ENCODE measurements around the gene DDX43. TPM values are rescaled to one million over a fixed set of nuclear protein-coding genes. Genes with fewer than 3 reads are reported as not detected.

The DDX43 gene
- total and polyA plus RNA-seq, 2 experiments from 2014 or later = 0.07 TPM; not detected in 1

DNA sequence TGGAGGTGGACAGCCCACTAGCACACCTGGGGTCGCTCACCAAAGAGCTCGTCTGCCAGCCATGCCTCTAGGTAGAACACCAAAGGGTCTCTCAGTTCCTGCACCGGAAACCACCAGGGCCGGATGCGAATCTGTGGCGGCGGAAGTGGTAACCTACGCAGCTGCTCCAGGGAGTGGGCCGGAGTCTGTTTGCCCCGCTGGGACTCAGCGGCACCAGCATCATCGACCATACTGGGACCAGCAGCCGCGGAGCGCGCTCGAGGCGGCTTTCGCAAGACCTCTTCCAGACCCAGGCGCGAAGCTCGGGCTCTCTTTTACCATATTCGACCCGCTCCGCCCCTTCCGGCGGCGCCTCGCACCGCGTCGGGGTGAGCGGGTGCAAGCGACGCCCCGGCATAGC is 25.1 kb upstream of the DDX43 start, which contains the start of gene OOEP:
Gene OOEP (minus strand): TSS at position 335 of the 400 bp plus-strand sequence. CDS start 105 bp downstream, at position 230.
- Histone ChIP-seq H3K4me1 (ENCODE audit: insufficient read depth) (no peaks in the 10 kb centered on the region), H3K9me2 (replicated peaks; ENCODE audit: insufficient read depth) (no peaks in the 10 kb centered on the region), H3K9me3 (ENCODE audit: low read depth) (no peaks in the 10 kb centered on the region), H3K4me2 (no peak within 1 kb of the TSS), H3K36me3 (replicated peaks; ENCODE audit: insufficient read depth, low read depth) (no peaks in the 10 kb centered on the region), H2AFZ (no peak within 1 kb of the TSS), H4K20me1 (ENCODE audit: insufficient read depth, poor library complexity, severe bottlenecking) (no peaks in the 10 kb centered on the region), H3K27ac (no peak within 1 kb of the TSS), H3K4me3 (no peak within 1 kb of the TSS), H3K27me3 (no peaks in the 10 kb centered on the region), H3K79me2 (no peaks in the 10 kb centered on the region)
- TF ChIP-seq EZH2 (IDR thresholded peaks at IDR 0.05; ENCODE audit: borderline replicate concordance) = no peak
- TF ChIP-seq, protein P1, sequence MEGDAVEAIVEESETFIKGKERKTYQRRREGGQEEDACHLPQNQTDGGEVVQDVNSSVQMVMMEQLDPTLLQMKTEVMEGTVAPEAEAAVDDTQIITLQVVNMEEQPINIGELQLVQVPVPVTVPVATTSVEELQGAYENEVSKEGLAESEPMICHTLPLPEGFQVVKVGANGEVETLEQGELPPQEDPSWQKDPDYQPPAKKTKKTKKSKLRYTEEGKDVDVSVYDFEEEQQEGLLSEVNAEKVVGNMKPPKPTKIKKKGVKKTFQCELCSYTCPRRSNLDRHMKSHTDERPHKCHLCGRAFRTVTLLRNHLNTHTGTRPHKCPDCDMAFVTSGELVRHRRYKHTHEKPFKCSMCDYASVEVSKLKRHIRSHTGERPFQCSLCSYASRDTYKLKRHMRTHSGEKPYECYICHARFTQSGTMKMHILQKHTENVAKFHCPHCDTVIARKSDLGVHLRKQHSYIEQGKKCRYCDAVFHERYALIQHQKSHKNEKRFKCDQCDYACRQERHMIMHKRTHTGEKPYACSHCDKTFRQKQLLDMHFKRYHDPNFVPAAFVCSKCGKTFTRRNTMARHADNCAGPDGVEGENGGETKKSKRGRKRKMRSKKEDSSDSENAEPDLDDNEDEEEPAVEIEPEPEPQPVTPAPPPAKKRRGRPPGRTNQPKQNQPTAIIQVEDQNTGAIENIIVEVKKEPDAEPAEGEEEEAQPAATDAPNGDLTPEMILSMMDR (IDR thresholded peaks at IDR 0.05; ENCODE audit: poor library complexity) = no peak
- no peak for TF ChIP-seq EZH2phosphoT487 (IDR thresholded peaks at IDR 0.05; ENCODE audit: low read depth, severe bottlenecking, unreplicated experiment)
- 98% methylated on average over 36 of the region's 36 CpGs for WGBS (ENCODE audit: low lambda C conversion rate, missing lambda C conversion rate)
- no peak for DNase-seq (ENCODE audit: low spot score)

- Histone ChIP-seq H4K20me1 (ENCODE audit: insufficient read depth, poor library complexity, severe bottlenecking) (no peaks in the 10 kb centered on the region), H3K4me1 (ENCODE audit: insufficient read depth) (no peaks in the 10 kb centered on the region), H3K27ac (no peak overlapping the region), H2AFZ (no peak overlapping the region), H3K4me2 (no peak overlapping the region), H3K9me2 (replicated peaks; ENCODE audit: insufficient read depth) (no peaks in the 10 kb centered on the region), H3K79me2 (no peaks in the 10 kb centered on the region), H3K36me3 (replicated peaks; ENCODE audit: insufficient read depth, low read depth) (no peaks in the 10 kb centered on the region), H3K4me3 (no peak overlapping the region), H3K9me3 (ENCODE audit: low read depth) (no peaks in the 10 kb centered on the region), H3K27me3 (no peaks in the 10 kb centered on the region)
- WGBS (ENCODE audit: low lambda C conversion rate, missing lambda C conversion rate) = 96% methylated on average over 4 of the region's 4 CpGs
- DNase-seq (ENCODE audit: low spot score) = no peak
- TF ChIP-seq, protein P1 (IDR thresholded peaks at IDR 0.05; ENCODE audit: poor library complexity) = no peak
- TF ChIP-seq EZH2phosphoT487 (IDR thresholded peaks at IDR 0.05; ENCODE audit: low read depth, severe bottlenecking, unreplicated experiment) (no peak), EZH2 (IDR thresholded peaks at IDR 0.05; ENCODE audit: borderline replicate concordance) (no peak)
Observed at GRCh38 chr6:73371984-73372383, 22.6 kb upstream of the DDX43 start.

- Histone ChIP-seq H3K27me3 (no peaks in the 10 kb centered on the region), H4K20me1 (ENCODE audit: insufficient read depth, poor library complexity, severe bottlenecking) (no peaks in the 10 kb centered on the region), H3K36me3 (replicated peaks; ENCODE audit: insufficient read depth, low read depth) (no peaks in the 10 kb centered on the region), H3K9me2 (replicated peaks; ENCODE audit: insufficient read depth) (no peaks in the 10 kb centered on the region), H3K79me2 (no peaks in the 10 kb centered on the region), H3K9me3 (ENCODE audit: low read depth) (no peaks in the 10 kb centered on the region), H3K4me3 (no peak overlapping the region), H3K27ac (no peak overlapping the region), H3K4me2 (no peak overlapping the region), H2AFZ (no peak overlapping the region), H3K4me1 (ENCODE audit: insufficient read depth) (no peaks in the 10 kb centered on the region)
- TF ChIP-seq, protein P1 (IDR thresholded peaks at IDR 0.05; ENCODE audit: poor library complexity) = no peak
- TF ChIP-seq EZH2 (IDR thresholded peaks at IDR 0.05; ENCODE audit: borderline replicate concordance) (no peak), EZH2phosphoT487 (IDR thresholded peaks at IDR 0.05; ENCODE audit: low read depth, severe bottlenecking, unreplicated experiment) (no peak)
- WGBS (ENCODE audit: low lambda C conversion rate, missing lambda C conversion rate) = 97% methylated on average over 10 of the region's 10 CpGs
- no peak for DNase-seq (ENCODE audit: low spot score)
Observed at GRCh38 chr6:73372516-73372915, 22.1 kb upstream of the DDX43 start.

DNA sequence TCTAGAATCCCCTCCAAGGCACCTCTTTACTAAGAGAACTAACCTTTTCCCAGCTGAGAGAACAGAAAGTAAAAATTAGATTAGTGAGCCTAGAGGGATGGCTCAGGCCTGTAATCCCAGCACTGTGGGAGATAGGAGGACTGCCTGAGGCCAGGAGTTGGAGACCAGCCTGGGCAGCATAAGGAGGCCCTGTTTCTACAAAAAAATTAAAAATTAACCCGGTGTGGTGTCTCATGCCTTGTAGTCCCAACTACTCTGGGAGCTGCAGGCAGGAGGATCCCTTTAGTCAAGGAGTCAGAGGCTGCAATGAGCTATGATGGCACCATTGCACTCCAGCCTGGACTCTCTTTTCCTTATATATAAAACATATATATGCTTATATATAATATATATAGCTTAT is 19.4 kb upstream of the DDX43 start:
- Histone ChIP-seq H3K4me2 (no peak overlapping the region), H3K79me2 (no peaks in the 10 kb centered on the region), H4K20me1 (ENCODE audit: insufficient read depth, poor library complexity, severe bottlenecking) (no peaks in the 10 kb centered on the region), H2AFZ (no peak overlapping the region), H3K27ac (no peak overlapping the region), H3K9me3 (ENCODE audit: low read depth) (no peaks in the 10 kb centered on the region), H3K4me3 (no peak overlapping the region), H3K27me3 (no peaks in the 10 kb centered on the region), H3K4me1 (ENCODE audit: insufficient read depth) (no peaks in the 10 kb centered on the region), H3K36me3 (replicated peaks; ENCODE audit: insufficient read depth, low read depth) (no peaks in the 10 kb centered on the region), H3K9me2 (replicated peaks; ENCODE audit: insufficient read depth) (no peaks in the 10 kb centered on the region)
- TF ChIP-seq, protein P1 (IDR thresholded peaks at IDR 0.05; ENCODE audit: poor library complexity) = no peak
- TF ChIP-seq EZH2phosphoT487 (IDR thresholded peaks at IDR 0.05; ENCODE audit: low read depth, severe bottlenecking, unreplicated experiment) = no peak
- no peak for TF ChIP-seq EZH2 (IDR thresholded peaks at IDR 0.05; ENCODE audit: borderline replicate concordance)
- DNase-seq (ENCODE audit: low spot score) = no peak
- 62% methylated on average over 1 of the region's 1 CpG for WGBS (ENCODE audit: low lambda C conversion rate, missing lambda C conversion rate)

All from hepatocyte (in vitro differentiated cells).